GM21619 (cell line): ENCODE measurements around the gene PGS1.

Experiments used
- ATAC-seq: cut with Tn5 transposase; IDR thresholded peaks from one replicate; pipeline ENCODE4 v1.9.1; 2021; ENCODE audit not compliant: unreplicated experiment

Gene PGS1

DNA sequence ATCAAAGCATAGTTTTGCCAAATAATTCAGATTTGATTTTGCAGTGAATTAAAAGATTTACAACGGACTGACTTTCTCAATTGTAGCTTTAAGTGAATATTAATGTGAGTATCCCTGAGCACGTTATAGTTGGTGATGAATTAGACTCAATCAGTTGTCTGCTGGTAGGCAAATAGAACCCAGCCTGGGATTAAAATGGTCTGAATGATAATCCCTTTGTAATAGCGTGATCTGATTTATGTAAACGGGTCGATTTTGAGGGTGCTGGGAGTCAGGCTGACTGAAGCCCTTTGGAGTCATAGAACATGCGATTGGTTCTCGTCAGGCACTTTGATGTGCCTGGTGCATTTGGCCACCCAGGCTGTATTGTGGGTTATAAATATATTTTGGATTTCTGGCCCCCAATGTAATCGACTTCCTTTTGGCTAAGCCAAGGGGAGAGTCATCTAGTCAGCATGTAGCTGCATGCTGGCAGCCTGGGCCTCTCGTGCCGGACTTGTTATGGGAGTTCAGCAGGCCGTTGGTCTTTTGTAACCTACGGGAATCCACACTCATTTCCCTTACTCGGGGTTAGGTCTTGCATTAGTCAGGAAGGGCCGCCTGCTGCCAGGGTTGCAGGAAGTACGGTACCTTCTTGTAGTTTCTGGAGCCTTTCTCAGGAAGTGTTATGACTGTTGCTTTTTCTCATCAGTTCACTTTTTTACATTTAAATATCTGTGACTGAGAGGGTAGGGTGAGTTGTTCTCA is 5.4 kb downstream of the PGS1 start:
- no peak for ATAC-seq

- ATAC-seq = no peak
These were observed 6.2 kb downstream of the PGS1 start for GRCh38 chr17:78384479-78385175.

DNA sequence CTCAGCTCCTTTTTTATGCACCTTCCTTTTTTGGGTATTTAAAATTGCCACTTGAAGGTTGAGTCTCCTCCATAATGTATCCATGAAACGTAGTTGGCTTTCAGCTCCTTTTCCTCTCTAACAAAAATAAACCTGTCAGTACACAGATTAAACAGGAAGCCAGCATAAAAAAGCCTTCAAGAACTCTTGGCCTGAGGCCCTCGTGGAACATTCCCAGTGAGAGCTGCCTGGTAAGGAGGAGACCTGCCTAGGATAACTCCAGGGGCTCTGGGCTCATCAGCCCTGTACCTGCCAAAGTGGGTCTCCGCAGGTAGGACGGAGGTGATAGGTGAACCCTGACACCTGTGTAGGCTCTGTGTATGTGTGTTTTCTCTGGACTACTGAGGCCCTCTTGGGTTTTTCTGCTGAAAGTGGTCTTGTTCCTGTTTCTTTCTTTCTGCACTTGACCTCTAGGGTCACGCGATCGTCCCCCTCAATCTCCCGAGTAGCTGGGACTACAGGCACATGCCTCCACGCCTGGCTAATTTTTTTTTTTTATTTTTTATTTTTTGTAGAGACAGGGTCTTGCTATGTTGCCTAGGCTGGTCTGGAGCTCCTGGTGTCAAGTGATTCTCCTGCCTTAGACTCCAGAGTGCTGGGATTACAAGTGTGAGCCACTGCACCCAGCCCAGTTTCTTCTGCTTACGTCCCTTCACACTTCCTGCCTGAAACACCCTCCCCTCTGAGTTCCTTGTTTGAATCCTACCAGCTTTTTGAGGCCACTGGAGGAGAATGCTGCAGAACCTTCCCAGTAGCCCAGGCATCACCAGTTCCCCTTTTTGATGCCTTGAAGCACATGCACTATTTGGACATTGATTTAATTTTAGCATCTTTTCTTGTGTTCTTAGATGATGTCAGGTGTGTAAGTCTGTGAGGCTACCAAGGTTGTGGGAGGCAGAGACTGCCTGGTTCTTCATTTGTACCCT is 9.8 kb downstream of the PGS1 start:
- ATAC-seq = no peak

DNA sequence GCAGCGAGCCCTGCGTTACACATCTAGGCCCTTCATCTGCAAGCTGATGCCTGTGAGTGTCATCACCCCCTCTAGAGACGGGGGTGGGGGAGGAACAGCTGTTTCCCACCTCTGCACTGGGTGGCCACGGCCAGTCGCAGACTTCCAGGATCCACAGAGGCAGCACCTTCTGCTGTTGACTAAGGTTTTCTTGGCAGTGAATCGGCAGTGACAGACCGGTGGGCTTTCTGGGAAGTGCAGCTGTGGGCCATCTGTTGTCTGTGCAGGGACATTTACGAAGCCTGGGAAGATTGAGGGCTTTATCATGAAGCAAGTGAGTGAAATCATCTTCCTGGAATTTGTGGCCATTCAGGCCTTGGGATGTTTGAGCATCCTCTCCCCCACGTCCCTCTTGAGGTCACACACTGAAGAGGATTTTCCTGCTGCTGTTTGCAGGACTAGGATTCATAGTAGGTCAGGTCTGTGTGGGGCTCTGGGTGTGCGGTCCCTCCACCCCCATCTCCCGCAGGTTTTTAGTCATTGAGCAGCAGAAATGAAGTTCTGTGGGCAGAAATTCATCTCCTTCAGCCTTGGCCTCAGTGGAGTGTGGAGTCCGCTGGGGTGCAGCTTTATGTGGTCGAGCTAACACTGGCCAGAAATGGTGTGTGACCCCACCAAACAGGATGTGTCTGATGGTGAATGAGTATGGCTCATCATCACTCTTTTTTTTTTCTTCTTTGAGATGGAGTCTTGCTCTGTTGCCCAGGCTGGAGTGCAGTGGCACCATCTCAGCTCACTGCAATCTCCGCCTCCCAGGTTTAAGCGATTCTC is 12.0 kb downstream of the PGS1 start:
- no peak for ATAC-seq

GRCh38 chr17:78391051-78391431 is 12.6 kb downstream of the PGS1 start:
- ATAC-seq = no peak

- ATAC-seq = no peak
These were observed 13.4 kb downstream of the PGS1 start for GRCh38 chr17:78391843-78392242.

- ATAC-seq = no peak
These were observed 13.8 kb downstream of the PGS1 start for GRCh38 chr17:78392295-78392694.

DNA sequence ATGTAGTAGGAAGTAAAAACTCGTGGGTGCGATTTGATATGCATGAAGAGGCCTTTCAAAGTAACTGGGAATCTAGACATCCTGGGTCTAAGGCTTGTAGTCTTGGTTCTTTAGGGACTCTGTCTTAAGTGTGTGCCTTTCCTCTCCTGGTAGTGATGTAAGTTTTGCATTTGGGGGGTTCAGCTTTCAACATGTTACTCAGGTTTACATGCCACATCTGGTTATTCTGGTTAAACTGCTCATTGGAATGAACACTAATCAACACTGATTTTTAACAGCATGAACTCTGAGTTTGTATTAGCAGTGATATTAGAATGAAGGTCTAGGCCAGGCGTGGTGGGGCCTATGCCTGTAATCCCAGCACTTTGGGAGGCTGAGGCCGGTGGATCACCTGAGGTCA is 15.1 kb downstream of the PGS1 start:
- ATAC-seq = no peak

DNA sequence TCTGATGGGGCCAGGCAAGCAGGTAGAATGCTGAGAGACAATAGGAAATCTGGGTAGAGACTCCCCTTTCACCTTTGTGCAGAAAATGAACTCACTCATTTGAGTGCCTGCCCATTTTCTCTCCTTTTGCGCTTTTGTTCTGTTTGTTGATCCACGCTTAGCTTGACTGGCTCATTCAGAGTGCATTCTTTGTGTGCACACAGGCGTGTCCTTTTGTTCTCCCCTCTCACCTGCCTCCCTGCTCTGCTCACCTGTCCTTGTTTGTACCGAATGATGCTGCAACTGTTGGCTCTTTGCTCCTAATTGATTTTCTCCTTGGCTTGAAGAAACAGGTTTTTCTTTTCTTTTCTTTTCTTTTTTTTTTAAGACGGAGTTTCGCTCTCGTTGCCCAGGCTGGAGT is 15.8 kb downstream of the PGS1 start:
- ATAC-seq = no peak

GRCh38 chr17:78395155-78395554 is 16.7 kb downstream of the PGS1 start:
- ATAC-seq = no peak

DNA sequence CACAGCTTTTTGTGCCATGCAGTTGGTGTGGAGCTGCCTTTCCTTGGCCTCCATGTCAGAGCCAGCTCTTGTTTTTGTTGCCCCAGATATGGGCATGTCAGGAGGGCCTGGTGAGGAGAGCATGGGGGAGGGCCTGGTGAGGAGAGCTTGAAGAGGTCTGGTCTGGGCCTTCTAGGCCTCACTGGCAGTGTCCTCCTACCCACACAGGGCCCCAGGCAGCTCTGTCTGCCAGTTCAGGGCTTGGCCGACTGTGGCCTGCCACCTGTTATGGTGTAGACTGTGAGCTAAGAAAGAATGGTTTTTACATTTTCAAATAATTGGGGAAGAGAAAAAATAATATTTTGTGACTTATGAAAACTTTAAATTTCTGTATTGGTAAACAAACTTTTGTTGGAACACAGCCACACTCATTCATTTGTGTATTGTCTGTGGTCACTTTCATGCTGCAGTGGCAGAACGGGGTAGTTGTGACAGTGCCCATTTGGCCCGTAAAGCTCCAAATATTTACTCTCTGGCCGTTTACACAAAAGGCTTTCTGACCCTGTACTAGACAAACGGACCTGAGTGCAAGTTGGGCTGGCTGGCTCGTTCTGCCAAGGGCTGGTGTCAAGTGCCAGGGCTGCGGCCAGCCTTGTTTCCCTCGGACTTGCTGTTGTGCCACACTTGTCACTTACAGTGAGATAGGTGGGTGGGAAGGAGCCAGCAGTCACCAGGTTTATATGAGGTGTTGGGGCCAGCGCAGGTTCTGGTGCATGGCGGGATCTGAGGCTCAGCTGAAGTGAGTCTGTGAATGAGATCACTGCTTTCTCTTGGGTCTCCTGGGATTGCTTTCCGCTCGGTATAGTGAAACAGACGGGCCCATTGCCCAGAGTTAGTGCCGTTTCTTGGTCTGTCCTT is 18.2 kb downstream of the PGS1 start:
- no peak for ATAC-seq

DNA sequence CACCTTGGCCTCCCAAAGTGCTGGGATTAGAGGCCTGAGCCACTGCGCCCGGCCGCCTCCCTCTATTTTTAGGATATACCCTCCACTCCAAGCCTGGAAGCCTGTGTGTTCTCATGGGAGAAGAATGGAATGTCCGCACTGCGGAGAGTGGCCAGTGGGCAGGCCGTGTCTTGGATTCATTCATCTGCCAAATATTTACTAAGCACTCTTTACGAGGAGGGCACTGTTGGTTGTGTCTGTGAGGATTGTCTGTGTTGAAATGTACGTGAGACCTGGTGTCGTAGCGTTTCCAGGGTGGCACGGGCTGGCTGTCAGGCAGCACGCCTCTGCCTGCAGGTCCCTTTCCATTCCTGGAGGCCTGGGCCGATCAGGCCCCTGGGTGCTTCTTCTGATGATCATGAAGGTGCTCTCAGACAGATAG is 19.2 kb downstream of the PGS1 start:
- ATAC-seq = no peak

DNA sequence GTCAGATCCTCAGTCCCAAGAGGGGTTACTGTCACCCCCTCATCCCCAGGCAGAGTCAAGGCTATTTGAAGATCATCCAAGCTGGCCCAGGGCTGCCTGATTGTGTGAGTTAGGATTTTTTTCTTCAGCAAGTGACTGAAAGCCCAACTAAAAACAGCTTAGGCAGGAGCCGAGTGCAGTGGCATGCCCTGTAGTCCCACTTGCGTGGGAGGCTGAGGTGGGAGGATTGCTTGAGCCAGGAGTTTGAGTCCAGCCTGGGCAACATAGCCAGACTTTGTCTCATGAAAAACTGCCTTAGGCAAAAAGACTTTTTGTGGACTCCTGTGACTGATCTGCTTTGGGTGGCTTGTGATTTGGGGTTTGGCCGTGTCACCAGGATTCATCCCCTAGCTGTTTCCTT is 19.9 kb downstream of the PGS1 start:
- ATAC-seq = no peak

DNA sequence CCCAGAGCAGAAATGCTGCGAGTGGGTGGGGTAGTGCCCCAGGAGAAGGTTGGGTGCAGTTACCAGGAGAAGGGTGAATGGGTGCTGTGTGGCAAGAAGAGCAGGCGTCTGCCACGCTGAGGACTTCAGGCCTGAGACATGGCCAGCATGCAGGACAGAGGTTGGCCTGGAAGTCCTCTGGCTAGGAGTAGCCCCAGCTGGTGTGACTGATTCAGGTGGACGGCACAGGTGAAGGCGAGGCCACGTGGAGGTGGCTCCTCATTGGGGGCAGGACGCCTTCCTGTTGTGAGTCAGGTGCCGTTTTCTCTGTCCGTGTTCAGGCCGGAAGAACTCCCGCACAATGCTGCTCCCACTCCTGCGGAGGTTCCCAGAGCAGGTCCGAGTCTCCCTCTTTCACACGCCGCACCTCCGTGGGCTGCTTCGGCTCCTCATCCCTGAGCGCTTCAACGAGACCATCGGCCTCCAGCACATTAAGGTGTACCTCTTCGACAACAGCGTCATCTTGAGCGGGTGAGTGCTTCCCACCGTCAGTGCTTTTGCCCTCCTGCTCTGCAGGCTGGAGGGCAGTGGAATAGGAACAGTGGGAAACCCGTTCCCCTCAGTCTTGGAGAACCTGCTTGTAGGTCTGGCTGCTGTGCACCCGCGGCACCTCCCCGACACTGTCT is 20.7 kb downstream of the PGS1 start:
- no peak for ATAC-seq

DNA sequence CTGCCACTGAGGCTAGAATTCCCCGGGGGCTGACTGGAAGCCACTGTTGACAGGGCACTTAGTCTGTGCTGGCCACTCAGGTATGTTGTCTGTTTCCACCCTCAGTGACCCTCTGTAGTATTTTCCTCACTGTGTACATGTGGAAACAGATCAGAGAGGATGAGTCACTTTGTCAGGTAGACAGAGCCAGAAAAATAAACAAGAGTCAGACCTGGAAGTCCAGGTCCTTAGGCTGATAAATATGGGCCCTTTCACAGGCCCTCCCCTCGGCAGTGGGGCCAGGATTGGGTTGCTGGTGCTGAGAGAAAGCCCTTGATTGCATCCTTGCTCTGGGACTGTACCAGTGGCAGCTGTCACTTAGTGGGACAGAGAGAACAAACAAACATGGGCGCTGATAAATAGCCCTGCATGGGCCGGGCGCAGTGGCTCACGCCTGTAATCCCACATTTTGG is 21.3 kb downstream of the PGS1 start:
- no peak for ATAC-seq

GRCh38 chr17:78400581-78401240 is 22.3 kb downstream of the PGS1 start:
- ATAC-seq = no peak

GRCh38 chr17:78401246-78401645 is 22.8 kb downstream of the PGS1 start:
- ATAC-seq = no peak

DNA sequence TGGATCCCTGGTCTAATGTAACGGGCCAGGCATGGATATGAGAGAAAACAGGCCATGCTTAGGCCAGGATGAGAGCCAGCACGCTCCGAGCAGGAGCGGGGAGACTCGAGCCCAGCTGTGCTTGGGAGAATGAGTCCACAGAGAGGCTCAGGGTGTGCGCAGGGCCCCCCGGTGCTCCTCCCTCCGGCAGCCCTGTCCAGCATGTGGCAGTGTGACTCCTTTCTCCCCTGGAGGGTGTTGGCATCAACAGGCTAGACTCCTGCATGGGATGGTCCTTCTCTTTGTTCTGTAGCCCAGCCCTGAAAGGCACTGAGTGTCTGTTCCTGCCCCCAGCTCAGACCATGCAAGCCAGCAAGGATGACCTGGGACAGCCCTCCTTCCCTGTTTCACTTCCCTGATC is 23.4 kb downstream of the PGS1 start:
- no peak for ATAC-seq

GRCh38 chr17:78403822-78404221 is 25.4 kb downstream of the PGS1 start:
- ATAC-seq = no peak
